Epithelial cell of esophagus (primary cell): ENCODE data around the gene ARAP2.

Experiments
- DNase-seq: peaks from one replicate; pipeline ENCODE4 v3.0.0; 2010; ENCODE audit warnings: low read depth
- H3K4me3 ChIP-seq: 2 replicates; pipeline ENCODE4 v1.5.1; 2011; ENCODE audit warnings: mild to moderate bottlenecking, low read length, control low read depth
- TF ChIP-seq, protein P1 (sequence below): IDR thresholded peaks from 2 replicates; pipeline ENCODE4 v1.5.1; 2011; ENCODE audit warnings: low read depth, mild to moderate bottlenecking, low read length, control low read depth, inconsistent platforms; ENCODE audit not compliant: insufficient read depth; ENCODE audit errors: missing control alignments

ARAP2 gene

DNA sequence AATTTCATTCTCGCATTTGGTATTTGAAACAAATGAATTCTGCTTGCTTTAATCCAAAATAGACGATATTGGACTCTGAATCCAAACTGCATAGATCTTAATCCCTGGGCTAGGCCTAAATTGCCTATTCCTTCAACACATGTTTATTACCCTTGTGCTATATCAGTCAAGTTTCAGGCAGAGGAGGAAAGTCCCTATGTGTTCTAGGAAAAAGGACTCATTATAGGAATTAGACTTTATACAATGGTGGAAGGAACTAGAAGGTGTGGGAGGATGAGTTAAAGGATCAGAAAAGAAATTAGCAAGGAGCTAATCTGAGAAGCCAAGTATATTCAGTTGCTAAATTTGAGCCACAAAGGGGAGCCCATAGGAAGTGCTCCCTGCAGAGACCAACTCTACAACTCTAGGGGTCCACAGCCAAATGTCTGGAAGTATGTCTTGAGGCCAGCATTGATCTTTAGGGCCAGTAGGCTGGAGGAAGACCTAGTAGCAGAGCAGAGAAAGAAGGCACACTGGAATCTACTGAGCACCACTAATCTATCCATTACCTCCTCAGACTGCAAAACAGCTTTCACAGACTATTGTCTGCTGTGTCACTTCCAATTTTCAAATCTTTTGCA is 20.0 kb upstream of the ARAP2 start:
- H3K4me3 ChIP-seq, result no peak overlapping the region
- TF ChIP-seq, protein P1, sequence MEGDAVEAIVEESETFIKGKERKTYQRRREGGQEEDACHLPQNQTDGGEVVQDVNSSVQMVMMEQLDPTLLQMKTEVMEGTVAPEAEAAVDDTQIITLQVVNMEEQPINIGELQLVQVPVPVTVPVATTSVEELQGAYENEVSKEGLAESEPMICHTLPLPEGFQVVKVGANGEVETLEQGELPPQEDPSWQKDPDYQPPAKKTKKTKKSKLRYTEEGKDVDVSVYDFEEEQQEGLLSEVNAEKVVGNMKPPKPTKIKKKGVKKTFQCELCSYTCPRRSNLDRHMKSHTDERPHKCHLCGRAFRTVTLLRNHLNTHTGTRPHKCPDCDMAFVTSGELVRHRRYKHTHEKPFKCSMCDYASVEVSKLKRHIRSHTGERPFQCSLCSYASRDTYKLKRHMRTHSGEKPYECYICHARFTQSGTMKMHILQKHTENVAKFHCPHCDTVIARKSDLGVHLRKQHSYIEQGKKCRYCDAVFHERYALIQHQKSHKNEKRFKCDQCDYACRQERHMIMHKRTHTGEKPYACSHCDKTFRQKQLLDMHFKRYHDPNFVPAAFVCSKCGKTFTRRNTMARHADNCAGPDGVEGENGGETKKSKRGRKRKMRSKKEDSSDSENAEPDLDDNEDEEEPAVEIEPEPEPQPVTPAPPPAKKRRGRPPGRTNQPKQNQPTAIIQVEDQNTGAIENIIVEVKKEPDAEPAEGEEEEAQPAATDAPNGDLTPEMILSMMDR, result no peak
- no peak for DNase-seq

DNA sequence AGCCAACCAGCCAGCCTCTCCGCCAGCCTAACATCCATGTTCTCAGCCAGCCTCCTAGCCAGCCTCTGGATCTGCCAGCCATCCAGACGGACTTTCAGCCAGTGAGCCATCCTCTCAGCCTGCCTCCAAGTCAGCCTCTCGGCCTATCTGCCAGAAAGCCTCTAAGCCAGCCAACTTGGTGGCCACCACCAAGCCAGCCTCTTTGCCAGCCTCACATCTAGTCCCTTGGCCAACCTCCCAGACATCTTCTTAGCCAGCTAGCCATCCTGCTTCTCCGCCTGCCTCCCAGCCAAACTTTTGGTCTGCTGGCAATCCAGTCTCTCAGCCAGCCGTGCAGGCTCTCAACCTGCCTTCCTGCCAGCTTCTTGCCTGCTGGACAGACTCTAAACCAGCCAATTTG is 16.4 kb upstream of the ARAP2 start:
- TF ChIP-seq, protein P1, result no peak
- DNase-seq, result no peak
- no peak overlapping the region for H3K4me3 ChIP-seq

DNA sequence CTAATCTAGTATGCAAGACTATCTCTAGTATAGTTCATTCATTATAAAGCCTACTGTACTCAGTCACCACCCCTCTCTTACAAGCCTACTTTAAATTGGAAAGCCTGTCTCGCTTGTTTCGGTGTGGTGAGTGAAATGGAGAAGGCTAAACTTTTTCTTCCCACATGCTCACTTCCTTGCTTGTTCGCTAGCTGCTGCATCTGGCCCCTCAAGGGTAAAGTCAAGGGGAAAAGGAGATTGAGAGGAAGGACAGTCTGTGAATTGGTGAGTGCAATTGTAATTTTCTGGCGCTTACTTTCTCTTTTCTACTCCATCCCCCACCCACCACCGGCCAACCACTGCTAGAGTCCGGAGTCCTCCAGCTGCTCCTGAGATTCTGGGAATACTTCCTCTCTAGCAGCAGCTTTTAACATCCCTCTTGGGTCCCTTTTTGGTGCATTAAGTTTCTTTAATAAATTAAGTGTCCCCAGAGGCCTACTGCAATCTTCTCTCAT is 12.1 kb upstream of the ARAP2 start:
- no peak for DNase-seq
- TF ChIP-seq, protein P1, result no peak
- no peak overlapping the region for H3K4me3 ChIP-seq

DNA sequence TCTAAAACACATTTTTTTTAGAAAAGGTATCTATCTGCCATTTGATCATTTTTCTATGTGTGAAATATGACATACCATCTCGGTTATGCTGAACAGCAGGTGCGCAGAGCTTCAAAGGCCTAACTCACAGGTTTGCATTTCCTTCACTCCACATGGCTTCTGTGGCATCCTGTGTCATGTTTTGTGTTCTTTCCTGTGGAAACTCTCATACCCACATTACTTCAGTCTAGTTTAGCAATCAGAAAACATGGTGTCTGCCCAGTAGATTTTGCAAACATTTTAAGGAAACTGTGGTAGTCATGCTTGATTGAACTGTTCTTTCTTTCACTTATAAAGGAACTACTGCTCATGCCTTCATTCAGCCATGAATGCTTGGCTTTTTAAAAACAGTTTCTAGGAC is 11.3 kb upstream of the ARAP2 start:
- no peak overlapping the region for H3K4me3 ChIP-seq
- TF ChIP-seq, protein P1, result no peak
- no peak for DNase-seq

DNA sequence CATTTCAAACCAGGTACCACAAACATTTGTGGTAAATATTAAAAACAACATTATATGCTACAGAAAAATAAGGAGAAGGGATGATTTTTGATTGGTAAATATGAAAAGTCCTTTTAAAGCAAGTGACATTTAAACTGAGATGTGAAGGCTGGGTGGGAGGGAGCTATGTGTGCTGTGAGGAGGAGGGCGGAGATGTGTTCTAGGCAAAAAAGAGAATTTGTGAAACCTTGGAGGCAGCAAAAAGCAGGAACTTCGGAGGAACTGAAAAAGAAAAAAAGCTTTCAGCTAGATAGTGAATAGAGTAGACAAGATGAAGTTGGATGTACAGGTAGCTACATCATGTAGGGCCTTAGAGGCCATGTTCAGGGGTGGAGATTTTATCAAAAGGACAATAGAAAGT is 10.1 kb upstream of the ARAP2 start:
- TF ChIP-seq, protein P1, result no peak
- H3K4me3 ChIP-seq, result no peak overlapping the region
- DNase-seq, result no peak

DNA sequence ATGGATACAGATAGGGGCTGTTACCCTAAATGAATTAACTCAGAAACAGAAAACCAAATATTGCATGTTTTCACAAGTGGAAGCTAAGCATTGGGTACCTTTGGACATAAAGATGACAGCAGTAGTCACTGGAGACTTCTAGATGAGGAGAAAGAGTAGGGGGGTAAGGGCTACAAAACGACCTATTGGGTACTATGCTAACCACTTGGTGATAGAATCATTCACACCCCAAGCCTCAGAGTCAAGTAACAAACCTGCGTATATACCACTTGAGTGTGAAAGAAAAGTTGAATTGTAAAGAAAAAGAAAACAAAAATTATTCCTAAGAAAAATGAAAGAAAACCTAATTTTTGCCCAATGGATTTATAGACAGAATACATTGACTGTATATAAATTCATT is 7.7 kb upstream of the ARAP2 start:
- TF ChIP-seq, protein P1, result no peak
- no peak overlapping the region for H3K4me3 ChIP-seq
- DNase-seq, result no peak

DNA sequence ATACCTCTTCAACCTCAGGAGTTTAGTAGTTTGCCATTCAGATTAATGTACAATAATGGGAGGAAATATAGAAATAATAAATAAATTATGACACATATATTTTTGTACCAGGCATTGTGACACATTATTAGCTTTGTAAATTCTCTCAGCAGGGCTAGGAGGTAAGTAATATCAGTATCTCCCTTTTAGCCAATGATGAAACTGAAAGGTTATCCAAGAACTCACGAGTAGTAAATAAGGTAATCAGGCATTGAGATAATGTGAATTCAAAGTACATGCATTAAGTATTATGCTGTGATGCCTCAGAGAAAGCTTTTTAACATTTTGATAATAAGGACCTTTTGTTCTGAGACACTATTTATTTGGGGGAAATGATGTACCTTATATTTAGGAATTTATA is 5.3 kb upstream of the ARAP2 start:
- no peak overlapping the region for H3K4me3 ChIP-seq
- no peak for DNase-seq
- TF ChIP-seq, protein P1, result no peak
